ENCODE results near the gene SYNPO2. TPM values are rescaled to one million over a fixed set of nuclear protein-coding genes. Genes with fewer than 3 reads are reported as not detected.

The SYNPO2 gene
- total and polyA plus RNA-seq, 10 of the 15 experiments (the other 5 are each of a cell fraction or from before 2014, with no cell fraction given), result 0.04 to 0.34 (median 0.28) TPM

DNA sequence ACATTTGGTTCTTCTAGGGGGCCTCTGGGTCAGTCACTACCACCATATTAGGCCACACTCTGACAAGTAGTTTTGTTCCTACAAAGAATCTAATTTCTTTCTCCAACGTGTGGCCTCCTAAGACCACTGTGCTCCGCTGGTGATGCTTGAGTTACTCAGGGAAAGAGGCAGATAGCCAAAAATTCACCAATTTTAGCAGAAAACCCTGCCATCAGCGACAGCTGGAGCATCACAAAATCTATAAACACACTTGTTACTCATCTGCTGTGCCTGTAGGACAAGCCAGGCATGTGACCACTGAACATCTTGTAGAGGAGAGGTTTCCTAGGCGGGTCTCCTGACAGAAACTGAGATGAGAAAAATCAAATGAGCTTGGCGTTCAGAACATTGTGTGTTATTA is 105.4 kb downstream of the SYNPO2 start:
- no peak overlapping the region for H2AFZ ChIP-seq (ENCODE audit: control insufficient read depth, low read depth, low read length)
- no peak for ATAC-seq
- H4K20me1 ChIP-seq (ENCODE audit: control insufficient read depth, insufficient read depth), result no peaks in the 10 kb centered on the region
- H3K4me2 ChIP-seq (ENCODE audit: control insufficient read depth, insufficient read depth), result no peak overlapping the region
- H3K36me3 ChIP-seq (ENCODE audit: control insufficient read depth in 2 of 2, insufficient read depth in 2 of 2, low read length in 1 of 2), result no peaks in the 10 kb centered on the region
- no TSS peak for BruUV-seq (replicated peaks)
- SMC1A ChIA-PET (ENCODE audit: uncharacterized antibody, unreplicated experiment), result no interaction called here
- intact Hi-C loops (cut with micrococcal nuclease; ENCODE audit: unreplicated experiment) (no loop called here), in situ Hi-C loops (cut with MboI) (no loop called here)
- no peak overlapping the region for H3K27ac ChIP-seq (ENCODE audit: control insufficient read depth, insufficient read depth)
- POLR2A ChIA-PET, result no interaction called here
- no peak for DNase-seq (ENCODE audit: low read depth, low spot score)
- FAIRE-seq, result no peak
- no peak overlapping the region for H3K9ac ChIP-seq (ENCODE audit: control insufficient read depth, insufficient read depth, low read length)
- H3K4me1 ChIP-seq (ENCODE audit: control insufficient read depth, insufficient read depth, low read length), result no peaks in the 10 kb centered on the region
- RAD21 ChIA-PET (ENCODE audit: unreplicated experiment), result no interaction called here
- H3K4me3 ChIP-seq, result no peak overlapping the region
- H3K79me2 ChIP-seq (ENCODE audit: control insufficient read depth, insufficient read depth, low read length), result no peaks in the 10 kb centered on the region
- TF ChIP-seq EZH2 (IDR thresholded peaks at IDR 0.05; ENCODE audit: borderline replicate concordance, control insufficient read depth, low read depth, low read length) (no peak), MEF2B (IDR thresholded peaks at IDR 0.05; ENCODE audit: partially characterized antibody, poor library complexity, severe bottlenecking) (no peak), ZNF207 (IDR thresholded peaks at IDR 0.05; ENCODE audit: borderline replicate concordance) (no peak), PAX8 (IDR thresholded peaks at IDR 0.05) (no peak), HDGF (IDR thresholded peaks at IDR 0.05) (no peak), SMAD1 (IDR thresholded peaks at IDR 0.05; ENCODE audit: low read depth, partially characterized antibody) (no peak), ZNF274 (IDR thresholded peaks at IDR 0.05; ENCODE audit: insufficient read depth, insufficient read length) (no peak), ZNF24 (IDR thresholded peaks at IDR 0.05) (no peak), RB1 (IDR thresholded peaks at IDR 0.05; ENCODE audit: borderline replicate concordance) (no peak), JUNB (IDR thresholded peaks at IDR 0.05) (no peak)
- TF ChIP-seq, protein P1, sequence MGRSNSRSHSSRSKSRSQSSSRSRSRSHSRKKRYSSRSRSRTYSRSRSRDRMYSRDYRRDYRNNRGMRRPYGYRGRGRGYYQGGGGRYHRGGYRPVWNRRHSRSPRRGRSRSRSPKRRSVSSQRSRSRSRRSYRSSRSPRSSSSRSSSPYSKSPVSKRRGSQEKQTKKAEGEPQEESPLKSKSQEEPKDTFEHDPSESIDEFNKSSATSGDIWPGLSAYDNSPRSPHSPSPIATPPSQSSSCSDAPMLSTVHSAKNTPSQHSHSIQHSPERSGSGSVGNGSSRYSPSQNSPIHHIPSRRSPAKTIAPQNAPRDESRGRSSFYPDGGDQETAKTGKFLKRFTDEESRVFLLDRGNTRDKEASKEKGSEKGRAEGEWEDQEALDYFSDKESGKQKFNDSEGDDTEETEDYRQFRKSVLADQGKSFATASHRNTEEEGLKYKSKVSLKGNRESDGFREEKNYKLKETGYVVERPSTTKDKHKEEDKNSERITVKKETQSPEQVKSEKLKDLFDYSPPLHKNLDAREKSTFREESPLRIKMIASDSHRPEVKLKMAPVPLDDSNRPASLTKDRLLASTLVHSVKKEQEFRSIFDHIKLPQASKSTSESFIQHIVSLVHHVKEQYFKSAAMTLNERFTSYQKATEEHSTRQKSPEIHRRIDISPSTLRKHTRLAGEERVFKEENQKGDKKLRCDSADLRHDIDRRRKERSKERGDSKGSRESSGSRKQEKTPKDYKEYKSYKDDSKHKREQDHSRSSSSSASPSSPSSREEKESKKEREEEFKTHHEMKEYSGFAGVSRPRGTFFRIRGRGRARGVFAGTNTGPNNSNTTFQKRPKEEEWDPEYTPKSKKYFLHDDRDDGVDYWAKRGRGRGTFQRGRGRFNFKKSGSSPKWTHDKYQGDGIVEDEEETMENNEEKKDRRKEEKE (IDR thresholded peaks at IDR 0.05), result no peak
- TF ChIP-seq, protein P2, sequence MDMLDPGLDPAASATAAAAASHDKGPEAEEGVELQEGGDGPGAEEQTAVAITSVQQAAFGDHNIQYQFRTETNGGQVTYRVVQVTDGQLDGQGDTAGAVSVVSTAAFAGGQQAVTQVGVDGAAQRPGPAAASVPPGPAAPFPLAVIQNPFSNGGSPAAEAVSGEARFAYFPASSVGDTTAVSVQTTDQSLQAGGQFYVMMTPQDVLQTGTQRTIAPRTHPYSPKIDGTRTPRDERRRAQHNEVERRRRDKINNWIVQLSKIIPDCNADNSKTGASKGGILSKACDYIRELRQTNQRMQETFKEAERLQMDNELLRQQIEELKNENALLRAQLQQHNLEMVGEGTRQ (IDR thresholded peaks at IDR 0.05; ENCODE audit: borderline replicate concordance, low read depth, low read length), result no peak
- TF ChIP-seq, protein P3, sequence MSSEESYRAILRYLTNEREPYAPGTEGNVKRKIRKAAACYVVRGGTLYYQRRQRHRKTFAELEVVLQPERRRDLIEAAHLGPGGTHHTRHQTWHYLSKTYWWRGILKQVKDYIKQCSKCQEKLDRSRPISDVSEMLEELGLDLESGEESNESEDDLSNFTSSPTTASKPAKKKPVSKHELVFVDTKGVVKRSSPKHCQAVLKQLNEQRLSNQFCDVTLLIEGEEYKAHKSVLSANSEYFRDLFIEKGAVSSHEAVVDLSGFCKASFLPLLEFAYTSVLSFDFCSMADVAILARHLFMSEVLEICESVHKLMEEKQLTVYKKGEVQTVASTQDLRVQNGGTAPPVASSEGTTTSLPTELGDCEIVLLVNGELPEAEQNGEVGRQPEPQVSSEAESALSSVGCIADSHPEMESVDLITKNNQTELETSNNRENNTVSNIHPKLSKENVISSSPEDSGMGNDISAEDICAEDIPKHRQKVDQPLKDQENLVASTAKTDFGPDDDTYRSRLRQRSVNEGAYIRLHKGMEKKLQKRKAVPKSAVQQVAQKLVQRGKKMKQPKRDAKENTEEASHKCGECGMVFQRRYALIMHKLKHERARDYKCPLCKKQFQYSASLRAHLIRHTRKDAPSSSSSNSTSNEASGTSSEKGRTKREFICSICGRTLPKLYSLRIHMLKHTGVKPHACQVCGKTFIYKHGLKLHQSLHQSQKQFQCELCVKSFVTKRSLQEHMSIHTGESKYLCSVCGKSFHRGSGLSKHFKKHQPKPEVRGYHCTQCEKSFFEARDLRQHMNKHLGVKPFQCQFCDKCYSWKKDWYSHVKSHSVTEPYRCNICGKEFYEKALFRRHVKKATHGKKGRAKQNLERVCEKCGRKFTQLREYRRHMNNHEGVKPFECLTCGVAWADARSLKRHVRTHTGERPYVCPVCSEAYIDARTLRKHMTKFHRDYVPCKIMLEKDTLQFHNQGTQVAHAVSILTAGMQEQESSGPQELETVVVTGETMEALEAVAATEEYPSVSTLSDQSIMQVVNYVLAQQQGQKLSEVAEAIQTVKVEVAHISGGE (CRISPR knock-in tag; IDR thresholded peaks at IDR 0.05), result no peak
- H3K9me3 ChIP-seq (replicated peaks; ENCODE audit: control insufficient read depth, insufficient read depth, low read length), result no peaks in the 10 kb centered on the region
- CTCF ChIA-PET, result interaction anchor here (1.6 kb wide), 1 partner anchor 11 kb away, joined by 4 read pairs; no protein-coding TSS in a partner anchor
- H3K27me3 ChIP-seq (replicated peaks in 1 of 2; ENCODE audit: control insufficient read depth in 2 of 2, insufficient read depth in 2 of 2, low read length in 1 of 2), result no peaks in the 10 kb centered on the region; a peak in 2 of 4 replicates
- WGBS (ENCODE audit: insufficient coverage, insufficient replicate concordance, low lambda C conversion rate, missing lambda C conversion rate), result 17% methylated on average over 5 of the region's 5 CpGs

Data from GM12878 (cell line).